ENCODE results near the gene ARMH3.

Gene ARMH3

DNA sequence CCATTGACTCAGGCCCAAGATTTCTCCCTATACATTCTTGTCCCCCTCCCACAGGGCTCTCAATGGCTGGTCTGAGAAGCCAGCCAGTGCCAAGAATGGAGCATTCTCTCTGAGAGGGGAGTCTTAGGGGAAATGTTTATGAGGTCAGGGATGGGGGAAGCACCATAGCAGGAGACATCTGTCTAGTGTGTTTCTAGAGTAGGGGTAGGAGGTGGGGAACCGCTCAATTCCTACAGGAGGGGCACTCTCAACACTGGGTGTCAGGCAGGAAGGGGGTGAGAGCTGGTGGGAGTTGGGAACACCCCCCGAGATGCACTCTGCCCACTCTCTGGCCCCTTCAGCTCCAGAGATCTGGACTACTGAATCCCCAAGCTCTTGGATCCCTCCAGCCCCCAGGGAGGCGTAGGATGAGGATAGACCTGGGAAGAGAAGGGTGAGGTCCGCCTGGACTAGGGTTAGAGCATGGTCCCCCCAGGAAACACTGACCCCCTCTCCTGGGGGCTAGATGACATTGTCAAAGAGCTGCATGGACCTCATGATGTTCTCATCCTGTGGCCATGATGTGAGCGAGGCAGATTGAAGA is 229.0 kb downstream of the ARMH3 start:
- DNase-seq, result no peak

DNA sequence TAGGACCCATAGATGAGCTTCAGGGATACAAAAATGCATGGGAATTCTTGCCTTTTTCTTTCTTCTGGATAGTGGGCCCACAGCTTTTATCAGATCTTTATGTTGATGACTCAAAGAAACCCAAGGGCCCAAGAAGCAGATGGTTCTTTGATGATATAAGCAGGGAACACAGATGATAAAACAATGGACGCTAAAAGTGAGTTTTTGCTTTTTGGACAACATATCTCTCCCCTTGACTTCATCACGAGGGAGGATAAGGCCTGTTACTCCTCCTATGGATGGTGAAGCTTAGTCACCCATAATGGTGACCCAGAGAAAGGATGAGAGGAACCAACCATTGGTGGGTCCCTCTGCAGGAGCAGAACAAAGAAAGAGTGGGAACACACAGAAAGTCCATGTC is 231.2 kb downstream of the ARMH3 start:
- DNase-seq, result no peak

DNA sequence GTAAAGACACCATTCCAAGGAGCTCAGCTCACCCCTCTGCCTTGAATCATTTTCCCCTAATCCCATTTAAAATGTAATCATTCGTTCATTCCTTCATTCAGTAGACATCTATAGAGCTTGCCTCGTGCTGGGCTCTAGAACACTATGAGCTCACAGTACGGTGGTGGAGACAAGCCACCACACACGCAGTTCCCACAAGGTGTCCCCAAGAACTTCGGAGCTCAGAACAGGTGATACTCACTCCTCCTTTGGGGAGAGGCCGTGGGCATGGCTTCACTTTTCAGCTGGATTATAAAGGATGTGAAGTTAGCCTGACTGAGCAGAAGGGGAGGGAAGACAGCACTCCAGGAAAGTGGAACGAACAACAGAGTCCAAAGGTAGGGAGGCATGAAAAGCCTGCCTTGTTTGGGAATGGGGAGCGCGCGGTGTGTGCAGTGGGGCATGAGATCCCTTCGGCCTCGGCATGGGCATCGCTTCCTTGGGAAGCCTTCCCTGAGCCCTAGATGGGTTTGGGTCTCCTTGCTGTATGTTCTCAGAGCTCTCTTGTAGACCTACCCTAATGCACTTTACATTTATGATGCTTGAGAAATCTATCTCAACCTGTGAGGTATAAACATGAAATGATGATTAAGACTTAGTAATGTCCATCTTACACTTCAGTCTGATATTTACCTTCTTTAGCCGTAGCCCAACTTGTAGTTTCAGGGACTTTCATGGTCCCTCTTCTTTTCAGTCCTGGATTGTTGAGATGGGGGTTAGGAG is 236.9 kb downstream of the ARMH3 start:
- DNase-seq, result peak; percentile 69

DNA sequence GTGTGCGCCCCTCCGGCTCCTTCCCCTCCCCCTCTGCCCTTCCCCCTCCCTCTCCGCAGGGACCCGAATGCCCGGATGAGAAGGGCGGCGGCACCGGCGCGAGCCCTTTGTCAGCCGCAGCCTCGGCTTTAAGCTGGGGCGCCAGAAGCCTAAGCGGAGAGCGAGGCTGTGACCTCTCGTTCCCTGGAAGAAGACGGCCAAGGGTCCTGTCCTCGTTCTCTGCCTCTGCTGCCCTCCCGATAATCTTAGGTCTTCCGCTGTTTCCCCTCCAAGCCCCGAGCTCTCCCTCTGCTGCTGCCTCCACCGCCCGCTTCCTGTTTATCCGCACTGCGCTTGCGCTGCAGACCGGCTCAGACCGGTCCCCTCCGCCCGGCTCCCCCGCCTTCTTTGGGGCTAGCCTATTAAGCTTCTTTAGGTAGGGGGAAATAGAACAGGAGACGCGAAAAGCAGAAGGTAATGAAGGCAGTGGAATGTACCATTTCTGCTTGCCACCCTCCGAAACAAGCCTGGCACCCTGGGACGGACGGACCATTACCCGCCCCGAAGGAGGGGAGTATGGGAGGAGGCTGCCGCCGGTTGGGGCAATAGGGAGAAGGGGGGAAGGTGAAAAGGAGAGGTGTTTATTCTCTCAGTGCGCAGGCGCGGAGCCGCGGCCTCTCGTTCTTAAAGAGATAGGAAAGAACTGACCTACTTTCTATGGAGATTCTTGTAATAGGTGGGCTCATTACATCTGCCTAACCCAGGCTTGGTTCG is 237.7 kb downstream of the ARMH3 start, which contains the start of gene OGA:
TSS of gene OGA (minus strand) at position 326 of the 753 bp plus-strand sequence. CDS start 422 bp downstream, outside the sequence.
- peak; percentile 99 for DNase-seq

DNA sequence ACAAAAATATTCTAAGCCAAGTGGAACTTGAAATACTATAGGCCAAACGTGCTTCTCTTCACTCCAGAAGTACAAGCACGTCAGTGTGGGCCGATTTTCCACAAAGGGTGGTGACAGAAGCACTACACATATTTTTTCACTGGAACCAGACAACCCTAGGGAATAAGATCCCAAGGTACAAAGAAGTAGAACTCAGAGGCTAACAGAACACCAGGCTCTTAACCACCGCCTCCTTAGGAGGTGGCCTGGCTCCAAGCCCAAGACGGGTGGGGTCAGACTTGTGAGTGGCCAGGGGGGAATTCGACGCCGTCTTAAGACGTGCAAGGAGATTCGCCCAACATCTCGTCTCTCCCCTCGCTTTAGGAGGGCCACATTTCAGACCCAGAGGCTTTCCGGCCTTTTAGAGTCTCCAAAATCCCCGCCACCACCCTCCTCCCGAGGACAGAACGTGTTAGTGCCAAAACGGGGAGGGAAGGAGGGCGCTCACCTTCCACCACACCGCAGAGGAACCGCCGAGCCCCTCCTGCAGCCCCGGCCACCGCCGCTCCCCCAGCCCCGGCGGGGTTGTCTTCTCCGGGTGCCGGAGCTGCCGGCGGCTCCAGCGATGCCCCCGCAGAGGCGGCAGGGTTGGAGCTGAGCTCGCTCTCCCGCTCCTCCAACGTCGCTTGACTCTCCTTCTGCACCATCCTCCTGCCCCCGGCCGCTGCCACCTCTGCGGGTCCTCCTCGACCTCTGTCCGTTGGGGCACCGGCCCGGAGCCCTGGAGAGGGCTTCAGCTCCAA is 238.4 kb downstream of the ARMH3 start:
- DNase-seq, result peak; percentile 59

DNA sequence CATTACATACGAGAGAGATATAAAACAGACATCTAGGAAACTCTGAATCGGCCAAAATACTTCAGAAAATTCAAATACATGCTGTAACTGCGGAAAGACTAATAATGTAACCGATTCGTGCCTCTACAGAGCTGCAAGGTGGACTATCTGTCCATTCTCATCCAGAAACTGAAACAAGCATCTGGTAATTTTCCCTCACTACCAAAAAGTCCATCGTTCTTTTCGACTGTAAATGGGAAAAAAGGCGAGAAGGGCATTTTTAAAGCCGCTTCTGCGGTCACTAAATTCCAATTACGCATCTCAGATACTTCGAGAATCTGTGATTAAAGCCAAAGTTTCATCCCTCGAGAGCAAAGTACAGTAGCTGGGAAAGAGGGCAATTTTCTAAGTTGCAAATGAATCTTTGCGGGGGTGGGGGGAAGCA is 239.0 kb downstream of the ARMH3 start:
- no peak for DNase-seq

DNA sequence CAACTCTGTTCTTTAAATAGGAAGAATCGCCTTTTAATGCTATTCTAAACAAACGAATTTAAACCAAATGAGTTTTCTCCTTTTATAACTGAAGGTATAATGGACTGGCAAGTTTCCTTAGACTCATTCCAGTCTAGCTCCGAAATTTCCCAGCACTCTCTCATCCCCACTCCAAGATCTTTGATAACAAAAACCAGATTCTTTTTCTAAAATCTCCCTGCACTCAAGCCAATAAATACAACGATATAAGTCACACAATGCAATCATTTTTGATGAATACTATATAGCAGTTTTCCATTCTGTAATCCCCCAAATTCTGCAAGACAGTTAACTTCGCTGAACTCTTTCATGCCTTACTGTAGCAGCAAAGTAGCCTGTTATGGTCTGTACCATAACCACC is 239.6 kb downstream of the ARMH3 start:
- no peak for DNase-seq

DNA sequence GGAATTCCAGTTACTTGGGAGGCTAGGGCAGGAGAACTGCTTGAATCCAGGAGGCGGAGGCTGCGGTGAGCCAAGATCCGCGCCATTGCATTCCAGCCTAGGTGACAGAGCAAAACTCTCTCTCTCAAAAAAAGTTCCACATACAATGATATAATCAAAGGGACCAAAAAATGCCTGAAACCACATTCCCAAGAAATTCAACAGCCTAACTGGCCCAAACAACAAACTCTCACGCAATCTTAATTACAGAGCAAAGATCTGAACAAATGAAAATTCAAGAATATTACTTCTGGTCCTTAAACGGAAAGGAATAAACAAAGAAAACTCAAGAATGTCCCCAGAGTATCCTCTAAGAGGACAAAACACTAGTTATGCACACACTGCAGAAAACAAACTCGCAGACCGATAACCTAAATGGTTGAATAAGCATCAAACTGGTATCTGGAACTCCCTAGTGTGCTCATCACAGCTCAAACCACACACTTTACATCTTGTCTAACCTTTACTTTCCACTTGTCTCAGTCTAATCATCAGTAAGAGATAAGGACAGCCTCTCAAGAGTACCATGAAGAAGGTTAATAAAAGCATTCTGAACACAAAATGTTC is 241.4 kb downstream of the ARMH3 start:
- no peak for DNase-seq

DNA sequence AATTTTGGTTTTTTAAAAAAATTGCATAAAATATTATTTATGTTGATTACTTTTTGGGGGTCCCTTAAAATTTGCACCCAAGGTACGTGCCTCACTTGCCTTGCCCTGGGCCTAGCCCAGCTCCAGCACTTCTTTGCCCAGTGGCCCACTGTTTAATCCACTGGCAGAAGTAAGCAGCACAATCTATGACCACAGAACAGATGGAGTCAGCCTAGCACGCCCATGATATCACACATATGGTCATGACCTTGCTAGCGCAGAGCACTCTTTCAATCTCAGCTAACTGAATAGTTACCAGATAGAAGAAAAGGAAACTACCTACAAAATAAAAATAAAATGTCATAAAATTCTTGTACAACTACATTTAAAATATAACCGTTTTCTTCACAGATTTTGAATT is 243.4 kb downstream of the ARMH3 start:
- DNase-seq, result no peak

DNA sequence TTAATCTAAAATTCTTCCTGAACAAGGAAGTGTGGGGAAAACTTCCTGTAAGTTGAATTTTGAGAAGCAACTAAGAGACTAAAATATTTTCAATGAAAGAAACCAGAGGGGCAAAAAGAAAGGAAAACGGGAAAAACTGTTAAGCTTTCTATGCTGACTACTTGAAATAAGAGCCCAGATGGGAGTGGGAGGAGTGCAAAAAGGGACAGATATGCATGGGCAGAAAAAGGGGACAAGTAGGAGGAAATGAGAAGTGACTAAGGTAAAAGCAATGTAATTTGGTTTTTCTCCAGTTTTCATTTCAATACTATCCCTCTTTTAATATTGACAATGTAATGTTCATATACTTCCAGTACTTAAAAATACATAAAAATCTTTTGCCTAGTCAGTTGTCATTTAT is 248.8 kb downstream of the ARMH3 start:
- DNase-seq, result no peak

DNA sequence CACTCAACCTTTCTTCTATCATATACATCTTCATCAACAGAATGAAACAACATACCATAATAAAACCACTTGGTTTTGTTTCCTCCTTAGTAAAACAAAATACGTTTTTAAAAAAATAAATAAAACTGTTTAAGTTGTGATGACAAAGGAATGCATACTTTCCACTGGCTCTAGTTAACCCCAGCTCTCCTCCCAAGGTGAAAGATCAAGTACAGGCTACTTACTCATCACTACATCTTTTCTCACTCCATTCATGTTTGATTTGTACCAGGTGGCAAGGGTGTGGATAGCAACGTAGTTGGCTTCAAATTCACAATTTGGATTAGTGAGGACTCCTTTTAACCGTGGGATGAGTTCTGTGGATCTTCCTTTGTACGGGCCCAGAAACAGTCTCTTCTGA is 252.5 kb downstream of the ARMH3 start:
- no peak for DNase-seq

DNA sequence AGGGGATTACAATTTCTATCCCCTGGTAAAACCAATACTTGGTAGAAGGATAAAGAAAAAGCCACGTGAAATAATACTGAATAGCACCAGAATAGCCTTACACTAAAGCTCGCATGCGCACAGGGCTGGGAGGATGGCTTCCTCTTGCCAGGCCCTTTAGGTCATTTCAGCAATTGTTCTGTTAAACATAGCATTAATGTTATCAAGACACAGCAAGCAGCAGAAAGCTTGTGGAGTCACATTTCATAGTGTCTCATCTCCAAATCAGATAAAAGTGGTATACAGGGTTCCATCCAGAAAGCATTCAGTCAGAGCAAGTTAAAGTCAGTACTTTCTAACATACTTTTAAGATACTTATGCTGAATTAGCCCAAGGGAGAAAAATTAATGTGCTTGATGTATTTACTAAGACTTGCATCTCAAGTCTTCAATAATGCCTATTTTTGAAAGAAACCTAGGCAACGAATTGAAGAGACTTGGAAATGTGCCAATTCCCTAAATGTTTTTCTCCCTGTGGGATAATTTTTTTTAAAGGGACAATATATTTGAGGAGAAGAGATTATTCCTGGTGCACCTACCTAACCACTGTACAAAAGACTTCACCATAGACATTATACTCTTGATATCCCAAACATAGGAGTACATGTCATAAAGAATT is 258.4 kb downstream of the ARMH3 start:
- DNase-seq, result no peak
